ENCODE measurements around the gene SLC13A2. TPM values are rescaled to one million over a fixed set of nuclear protein-coding genes. Genes with fewer than 3 reads are reported as not detected.

The SLC13A2 gene
- polyA plus RNA-seq, 3 donors = not detected

DNA sequence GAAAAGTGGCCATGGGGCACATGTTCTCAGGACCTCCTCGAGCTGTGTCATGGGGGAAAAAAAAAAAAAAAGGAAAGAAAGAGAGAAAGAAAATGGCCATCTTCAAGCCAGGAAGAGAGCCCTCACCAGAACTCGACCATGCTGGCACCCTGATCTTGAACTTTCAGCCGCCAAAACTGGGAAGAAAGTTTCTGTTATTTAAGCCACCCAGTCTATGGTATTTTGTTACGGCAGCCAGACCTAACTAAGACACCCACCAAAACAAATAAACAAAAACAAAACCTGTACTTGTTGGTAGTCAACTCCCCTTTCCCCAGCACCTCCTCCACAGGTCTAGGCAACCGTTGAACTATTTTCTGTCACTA is 26.1 kb upstream of the SLC13A2 start:
- 60% methylated on average over 1 of the region's 5 CpGs for WGBS (ENCODE audit: insufficient coverage)
- H3K9ac ChIP-seq (ENCODE audit: insufficient read depth, low read length, poor library complexity, severe bottlenecking) = no peak overlapping the region
- Mint-ChIP-seq H3K27ac (no peak overlapping the region), H3K4me3 (no peak overlapping the region), H3K4me1 (peaks cover 23% of the 10 kb centered on the region), H3K27me3 (ENCODE audit: low read depth in 3 of 3) (peaks cover 0 to 3% (median 0%) of the 10 kb centered on the region in 3 donors), H3K9me3 (peaks cover 0 to 6% (median 5%) of the 10 kb centered on the region in 7 donors), H3K36me3 (no peaks in the 10 kb centered on the region)
- H3K36me3 ChIP-seq (replicated peaks in 1 of 2; ENCODE audit: control insufficient read depth in 1 of 2, insufficient read depth in 2 of 2, low read length in 2 of 2) = no peaks in the 10 kb centered on the region
- H3K4me1 ChIP-seq (ENCODE audit: control insufficient read depth in 1 of 2, insufficient read depth in 2 of 2, low read length in 2 of 2) = peaks cover 0 to 5% of the 10 kb centered on the region in 2 donors
- no peak overlapping the region for H3K27ac ChIP-seq (ENCODE audit: low read depth in 1 of 2, low read length in 2 of 2)
- H3K4me3 ChIP-seq (replicated peaks in 1 of 3; ENCODE audit: low read depth in 2 of 3, low read length in 3 of 3) = no peak overlapping the region
- intact Hi-C loops (cut with micrococcal nuclease) = no loop called here
- H3K79me2 ChIP-seq (ENCODE audit: insufficient read depth, low read length) = no peaks in the 10 kb centered on the region
- H3K4me2 ChIP-seq (replicated peaks; ENCODE audit: extremely low read depth, low read length, poor library complexity, severe bottlenecking) = no peak overlapping the region
- H4K20me1 ChIP-seq (ENCODE audit: insufficient read depth, low read length) = no peaks in the 10 kb centered on the region
- no peaks in the 10 kb centered on the region for H3K27me3 ChIP-seq (ENCODE audit: control insufficient read depth in 2 of 2, insufficient read depth in 2 of 2, low read length in 2 of 2)
- H2AFZ ChIP-seq (ENCODE audit: insufficient read depth, low read depth, low read length, poor library complexity, severe bottlenecking) = no peak overlapping the region
- no peak for DNase-seq
- TF ChIP-seq, protein P1, sequence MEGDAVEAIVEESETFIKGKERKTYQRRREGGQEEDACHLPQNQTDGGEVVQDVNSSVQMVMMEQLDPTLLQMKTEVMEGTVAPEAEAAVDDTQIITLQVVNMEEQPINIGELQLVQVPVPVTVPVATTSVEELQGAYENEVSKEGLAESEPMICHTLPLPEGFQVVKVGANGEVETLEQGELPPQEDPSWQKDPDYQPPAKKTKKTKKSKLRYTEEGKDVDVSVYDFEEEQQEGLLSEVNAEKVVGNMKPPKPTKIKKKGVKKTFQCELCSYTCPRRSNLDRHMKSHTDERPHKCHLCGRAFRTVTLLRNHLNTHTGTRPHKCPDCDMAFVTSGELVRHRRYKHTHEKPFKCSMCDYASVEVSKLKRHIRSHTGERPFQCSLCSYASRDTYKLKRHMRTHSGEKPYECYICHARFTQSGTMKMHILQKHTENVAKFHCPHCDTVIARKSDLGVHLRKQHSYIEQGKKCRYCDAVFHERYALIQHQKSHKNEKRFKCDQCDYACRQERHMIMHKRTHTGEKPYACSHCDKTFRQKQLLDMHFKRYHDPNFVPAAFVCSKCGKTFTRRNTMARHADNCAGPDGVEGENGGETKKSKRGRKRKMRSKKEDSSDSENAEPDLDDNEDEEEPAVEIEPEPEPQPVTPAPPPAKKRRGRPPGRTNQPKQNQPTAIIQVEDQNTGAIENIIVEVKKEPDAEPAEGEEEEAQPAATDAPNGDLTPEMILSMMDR (IDR thresholded peaks at IDR 0.05) = no peak
- peaks cover 0 to 5% of the 10 kb centered on the region in 2 donors for H3K9me3 ChIP-seq (replicated peaks in 1 of 2; ENCODE audit: control insufficient read depth in 1 of 2, insufficient read depth in 1 of 2, low read length in 2 of 2)

DNA sequence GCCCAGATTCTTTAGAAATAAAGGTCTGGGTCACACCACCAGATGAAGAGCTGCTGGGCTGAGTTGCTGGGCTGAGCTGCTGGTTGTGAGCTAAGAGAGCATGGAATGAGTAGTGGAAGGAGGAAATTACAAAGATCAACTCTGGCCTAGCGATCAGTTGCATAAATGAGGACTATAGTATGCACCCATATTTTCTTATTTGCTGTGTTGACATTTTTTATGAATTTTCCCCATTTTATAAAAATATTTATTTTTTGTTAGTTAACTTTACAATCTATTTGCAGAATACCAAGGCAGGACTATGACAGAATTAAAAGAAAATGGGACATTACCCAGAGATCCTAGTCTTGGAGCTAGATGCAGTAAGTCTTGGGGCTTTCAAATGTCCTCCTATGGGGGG is 23.6 kb upstream of the SLC13A2 start:
- peaks cover 25% of the 10 kb centered on the region for H3K4me1 Mint-ChIP-seq
- Histone ChIP-seq H3K4me1 (ENCODE audit: control insufficient read depth in 1 of 2, insufficient read depth in 2 of 2, low read length in 2 of 2) (peaks cover 0 to 5% of the 10 kb centered on the region in 2 donors), H3K27ac (ENCODE audit: low read depth in 1 of 2, low read length in 2 of 2) (no peak overlapping the region), H3K27me3 (ENCODE audit: control insufficient read depth in 2 of 2, insufficient read depth in 2 of 2, low read length in 2 of 2) (no peaks in the 10 kb centered on the region), H2AFZ (ENCODE audit: insufficient read depth, low read depth, low read length, poor library complexity, severe bottlenecking) (no peak overlapping the region), H4K20me1 (ENCODE audit: insufficient read depth, low read length) (no peaks in the 10 kb centered on the region), H3K4me3 (replicated peaks in 1 of 3; ENCODE audit: low read depth in 2 of 3, low read length in 3 of 3) (no peak overlapping the region), H3K9ac (ENCODE audit: insufficient read depth, low read length, poor library complexity, severe bottlenecking) (no peak overlapping the region), H3K9me3 (replicated peaks in 1 of 2; ENCODE audit: control insufficient read depth in 1 of 2, insufficient read depth in 1 of 2, low read length in 2 of 2) (no peaks in the 10 kb centered on the region), H3K36me3 (replicated peaks in 1 of 2; ENCODE audit: control insufficient read depth in 1 of 2, insufficient read depth in 2 of 2, low read length in 2 of 2) (no peaks in the 10 kb centered on the region), H3K4me2 (replicated peaks; ENCODE audit: extremely low read depth, low read length, poor library complexity, severe bottlenecking) (no peak overlapping the region), H3K79me2 (ENCODE audit: insufficient read depth, low read length) (no peaks in the 10 kb centered on the region)
- H3K4me3 Mint-ChIP-seq = no peak overlapping the region
- TF ChIP-seq, protein P1 (IDR thresholded peaks at IDR 0.05) = no peak
- no CpG with 5 or more reads among the region's 1 CpG for WGBS (ENCODE audit: insufficient coverage)
- H3K27ac Mint-ChIP-seq = no peak overlapping the region
- peaks cover 0 to 3% (median 0%) of the 10 kb centered on the region in 7 donors for H3K9me3 Mint-ChIP-seq
- intact Hi-C loops (cut with micrococcal nuclease) = no loop called here
- no peak for DNase-seq
- no peaks in the 10 kb centered on the region for H3K27me3 Mint-ChIP-seq (ENCODE audit: low read depth in 3 of 3)
- no peaks in the 10 kb centered on the region for H3K36me3 Mint-ChIP-seq
